Fibroblast of lung (primary cell): ENCODE measurements around the gene SSPN. TPM values are rescaled to one million over a fixed set of nuclear protein-coding genes. Genes with fewer than 3 reads are reported as not detected.
A peak's percentile ranks its signal among the peaks of the same experiment; 100 is the strongest.

Source experiments
- DNase-seq, 2 donors: peaks; one replicate each; pipeline versions ENCODE4 v3.0.0 to v3.0.0-alpha.2; 2010; ENCODE audit warnings: low read depth in 2 of 2
- H2AFZ ChIP-seq: 2 replicates; pipeline ENCODE4 v1.5.1; 2012; ENCODE audit warnings: low read length, control low read depth, inconsistent platforms
- H3K27ac ChIP-seq: 2 replicates; pipeline ENCODE4 v1.5.1; 2011; ENCODE audit warnings: low read length, control low read depth; ENCODE audit not compliant: insufficient read depth
- H3K27me3 ChIP-seq: 2 replicates; pipeline ENCODE4 v1.5.1; 2011; ENCODE audit warnings: mild to moderate bottlenecking, low read length; ENCODE audit not compliant: control insufficient read depth, insufficient read depth
- H3K36me3 ChIP-seq: 2 replicates; pipeline ENCODE4 v1.5.1; 2011; ENCODE audit warnings: low read length; ENCODE audit not compliant: control insufficient read depth, insufficient read depth
- H3K4me1 ChIP-seq: 2 replicates; pipeline ENCODE4 v1.5.1; 2011; ENCODE audit warnings: low read length; ENCODE audit not compliant: control insufficient read depth, insufficient read depth; ENCODE audit errors: extremely low read depth
- H3K4me2 ChIP-seq: 2 replicates; pipeline ENCODE4 v1.5.1; 2011; ENCODE audit warnings: low read length, control low read depth; ENCODE audit not compliant: insufficient read depth; ENCODE audit errors: extremely low read depth
- H3K4me3 ChIP-seq, 4 experiments: fragments of 200-600 bp in 1 of 4; sonication (generic) in 1 of 4; replicated peaks in 1 of 4; 2 replicates each; pipeline ENCODE4 v1.5.1; 2011 to 2016; ENCODE audit warnings: low read length in 4 of 4, low read depth in 3 of 4, mild to moderate bottlenecking in 3 of 4, control low read depth in 2 of 4, inconsistent platforms in 1 of 4, mixed read lengths in 1 of 4; ENCODE audit not compliant: insufficient read depth in 1 of 4; ENCODE audit errors: control extremely low read depth in 1 of 4
- H3K79me2 ChIP-seq: 2 replicates; pipeline ENCODE4 v1.5.1; 2012; ENCODE audit warnings: mild to moderate bottlenecking, low read length, inconsistent platforms; ENCODE audit not compliant: control insufficient read depth, insufficient read depth
- H3K9ac ChIP-seq: 2 replicates; pipeline ENCODE4 v1.5.1; 2011; ENCODE audit warnings: mild to moderate bottlenecking, low read length, control low read depth; ENCODE audit not compliant: insufficient read depth
- H3K9me3 ChIP-seq: 2 replicates; pipeline ENCODE4 v1.5.1; 2012; ENCODE audit warnings: low read depth, low read length; ENCODE audit not compliant: control insufficient read depth, insufficient read depth
- H4K20me1 ChIP-seq: 2 replicates; pipeline ENCODE4 v1.5.1; 2011; ENCODE audit warnings: low read length; ENCODE audit not compliant: control insufficient read depth, insufficient read depth; ENCODE audit errors: extremely low read depth
- EZH2 ChIP-seq: IDR thresholded peaks from 2 replicates; pipeline ENCODE4 v1.5.1; 2012; ENCODE audit warnings: low read length, control low read depth, mild to moderate bottlenecking; ENCODE audit errors: missing control alignments
- polyA plus RNA-seq, 2 donors: library from polyadenylated mRNA; depleted of rRNA in 1 of 2; stranded (reverse) in 1 of 2; unstranded in 1 of 2; fragments of >200 nt; gene quantifications; 2 replicates each; pipeline ENCODE4 v1.2.1, GENCODE V29; 2011 to 2012; ENCODE audit warnings: missing spikeins in 1 of 2
- total RNA-seq: library from RNA; depleted of rRNA; stranded (reverse); fragments of >200 nt; gene quantifications from 2 replicates; pipeline ENCODE4 v1.2.1, GENCODE V29; 2014
- TF ChIP-seq, protein P1 (sequence below), 2 donors: IDR thresholded peaks in 1 of 2; conservative IDR thresholded peaks in 1 of 2; 1 replicate in 1 of 2; 2 replicates in 1 of 2; pipeline ENCODE4 v1.5.1; 2011 to 2012; ENCODE audit warnings: low read length in 2 of 2, control low read depth in 1 of 2, inconsistent platforms in 1 of 2, low read depth in 1 of 2, mild to moderate bottlenecking in 1 of 2

The SSPN gene
- total and polyA plus RNA-seq, 2 donors (not counting 1 experiment from before 2014, with no cell fraction given): 18.3 to 18.5 TPM

DNA sequence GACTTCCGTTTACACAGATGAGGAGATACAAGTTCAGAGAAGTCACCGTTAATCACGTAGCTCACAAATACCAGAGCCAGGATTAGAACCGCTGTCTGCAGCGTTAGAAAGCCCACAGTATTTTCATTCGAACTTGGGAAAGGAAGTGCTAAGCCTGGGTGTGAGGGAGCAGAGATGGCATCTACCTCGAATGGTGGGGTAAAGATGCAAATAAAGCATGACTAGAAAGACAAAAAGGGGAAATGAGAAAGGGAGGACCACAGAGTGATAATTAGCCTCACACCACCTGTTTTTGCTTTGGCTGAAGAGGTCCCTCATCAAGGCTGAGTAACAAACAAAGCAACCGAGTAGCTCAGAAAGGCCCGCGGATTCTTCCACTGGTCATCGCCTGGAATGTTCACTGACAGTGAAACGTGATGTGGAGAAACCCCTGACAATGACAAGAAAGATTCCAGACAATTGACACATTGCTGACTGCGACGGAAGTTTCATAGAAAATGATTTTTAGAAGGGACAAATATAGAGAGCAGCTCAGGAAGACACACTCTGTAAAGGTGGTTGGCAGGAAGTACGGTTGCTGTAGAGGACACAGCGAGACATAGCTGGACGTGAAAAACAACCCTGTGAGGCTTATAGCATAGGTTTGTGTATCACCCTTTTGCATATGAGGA is 39.0 kb upstream of the SSPN start:
- H4K20me1 ChIP-seq: no peaks in the 10 kb centered on the region
- H3K27me3 ChIP-seq: no peaks in the 10 kb centered on the region
- no peak overlapping the region for H3K4me2 ChIP-seq
- DNase-seq: peak in 1 of 2 donors; percentile 7
- no peak overlapping the region for H2AFZ ChIP-seq
- TF ChIP-seq EZH2: no peak
- TF ChIP-seq, protein P1, sequence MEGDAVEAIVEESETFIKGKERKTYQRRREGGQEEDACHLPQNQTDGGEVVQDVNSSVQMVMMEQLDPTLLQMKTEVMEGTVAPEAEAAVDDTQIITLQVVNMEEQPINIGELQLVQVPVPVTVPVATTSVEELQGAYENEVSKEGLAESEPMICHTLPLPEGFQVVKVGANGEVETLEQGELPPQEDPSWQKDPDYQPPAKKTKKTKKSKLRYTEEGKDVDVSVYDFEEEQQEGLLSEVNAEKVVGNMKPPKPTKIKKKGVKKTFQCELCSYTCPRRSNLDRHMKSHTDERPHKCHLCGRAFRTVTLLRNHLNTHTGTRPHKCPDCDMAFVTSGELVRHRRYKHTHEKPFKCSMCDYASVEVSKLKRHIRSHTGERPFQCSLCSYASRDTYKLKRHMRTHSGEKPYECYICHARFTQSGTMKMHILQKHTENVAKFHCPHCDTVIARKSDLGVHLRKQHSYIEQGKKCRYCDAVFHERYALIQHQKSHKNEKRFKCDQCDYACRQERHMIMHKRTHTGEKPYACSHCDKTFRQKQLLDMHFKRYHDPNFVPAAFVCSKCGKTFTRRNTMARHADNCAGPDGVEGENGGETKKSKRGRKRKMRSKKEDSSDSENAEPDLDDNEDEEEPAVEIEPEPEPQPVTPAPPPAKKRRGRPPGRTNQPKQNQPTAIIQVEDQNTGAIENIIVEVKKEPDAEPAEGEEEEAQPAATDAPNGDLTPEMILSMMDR (conservative IDR thresholded peaks at IDR 0.05 in 1 of 2, IDR thresholded peaks at IDR 0.05 in 1 of 2; ENCODE audit: low read depth in 1 of 2, low read length in 2 of 2): no peak
- H3K79me2 ChIP-seq: no peaks in the 10 kb centered on the region
- no peaks in the 10 kb centered on the region for H3K9me3 ChIP-seq
- no peak overlapping the region for H3K27ac ChIP-seq
- H3K4me1 ChIP-seq: peaks cover 13% of the 10 kb centered on the region
- H3K4me3 ChIP-seq: no peak overlapping the region
- H3K36me3 ChIP-seq: no peaks in the 10 kb centered on the region
- H3K9ac ChIP-seq: no peak overlapping the region

DNA sequence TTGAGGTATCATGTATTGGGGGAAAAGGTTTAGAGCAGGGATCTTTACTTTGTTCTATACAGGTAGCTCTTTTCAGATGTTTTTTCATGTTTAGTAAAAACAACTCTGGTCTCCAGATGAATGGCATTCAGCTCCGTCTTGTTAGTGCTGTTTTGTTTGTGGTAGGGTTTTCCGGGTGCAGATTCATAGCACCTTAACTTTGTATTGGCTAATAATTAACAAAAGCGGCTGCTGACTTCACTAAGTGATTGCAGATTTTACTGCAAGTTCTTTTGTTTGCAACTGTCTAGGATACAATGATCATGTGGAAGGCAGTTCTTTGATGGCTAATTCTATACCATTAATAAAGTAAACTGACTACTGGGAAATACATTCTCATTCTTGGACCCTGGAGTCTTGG is 38.4 kb upstream of the SSPN start:
- no peak for DNase-seq
- no peaks in the 10 kb centered on the region for H3K27me3 ChIP-seq

DNA sequence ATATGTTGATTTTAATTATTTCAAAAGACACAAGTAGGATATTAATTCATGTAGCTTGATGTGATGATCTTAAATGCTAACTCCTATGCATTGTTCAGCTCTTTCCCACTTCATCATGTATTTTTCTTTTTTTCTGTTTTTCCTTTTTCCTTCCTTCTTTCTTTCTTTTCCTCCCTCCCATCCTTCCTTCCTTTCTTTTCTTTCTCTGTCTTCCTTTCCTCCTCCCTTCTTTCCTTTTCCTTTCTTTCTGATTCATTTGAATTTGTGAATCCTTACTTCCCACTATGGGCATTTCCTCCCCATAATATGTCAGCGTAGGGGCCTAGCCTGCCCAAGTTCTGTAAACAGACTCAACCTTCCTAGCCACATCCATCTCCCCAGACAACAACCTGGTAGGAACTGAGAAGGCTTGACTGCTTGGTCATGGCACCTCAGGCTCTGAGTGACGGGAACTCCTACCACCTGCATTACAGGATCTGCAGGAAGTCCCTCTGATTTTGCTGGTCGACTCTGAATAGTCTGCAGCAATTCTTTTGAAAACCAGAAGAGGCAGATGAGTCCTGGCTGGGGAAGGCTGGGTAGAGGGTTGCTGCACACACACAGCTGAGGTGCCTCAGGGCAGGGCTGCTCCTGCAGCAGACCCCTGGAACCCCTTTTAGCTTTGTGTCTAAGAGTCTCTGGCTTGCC is 37.2 kb upstream of the SSPN start:
- Histone ChIP-seq H3K79me2 (no peaks in the 10 kb centered on the region), H3K4me2 (no peak overlapping the region)
- DNase-seq: no peak

More for the DNA sequence above, 38.4 kb upstream of the SSPN start:
- no peak overlapping the region for H3K9ac ChIP-seq
- no peak overlapping the region for H3K4me3 ChIP-seq
- H2AFZ ChIP-seq: no peak overlapping the region
- TF ChIP-seq, protein P1 (conservative IDR thresholded peaks at IDR 0.05 in 1 of 2, IDR thresholded peaks at IDR 0.05 in 1 of 2; ENCODE audit: low read depth in 1 of 2, low read length in 2 of 2): no peak
- no peak for TF ChIP-seq EZH2
- H3K9me3 ChIP-seq: no peaks in the 10 kb centered on the region
- H3K4me1 ChIP-seq: peaks cover 13% of the 10 kb centered on the region
- no peaks in the 10 kb centered on the region for H4K20me1 ChIP-seq
- H3K36me3 ChIP-seq: no peaks in the 10 kb centered on the region
- no peaks in the 10 kb centered on the region for H3K79me2 ChIP-seq
- H3K4me2 ChIP-seq: no peak overlapping the region
- H3K27ac ChIP-seq: no peak overlapping the region

More for the DNA sequence above, 37.2 kb upstream of the SSPN start:
- Histone ChIP-seq H2AFZ (no peak overlapping the region), H3K27me3 (no peaks in the 10 kb centered on the region), H3K27ac (no peak overlapping the region), H4K20me1 (no peaks in the 10 kb centered on the region), H3K4me3 (no peak overlapping the region), H3K9ac (no peak overlapping the region), H3K36me3 (no peaks in the 10 kb centered on the region), H3K4me1 (peaks cover 6% of the 10 kb centered on the region), H3K9me3 (no peaks in the 10 kb centered on the region)
- TF ChIP-seq EZH2: no peak
- TF ChIP-seq, protein P1 (conservative IDR thresholded peaks at IDR 0.05 in 1 of 2, IDR thresholded peaks at IDR 0.05 in 1 of 2; ENCODE audit: low read depth in 1 of 2, low read length in 2 of 2): no peak
